EH (cell line): ENCODE results near the gene BPHL.
"Not testable (repeated sequence)": the region's sequence is repeated elsewhere in the genome, so short reads cannot be mapped to it uniquely, and the experiment has no call there.

ENCODE experiments used
- DNase-seq: peaks from one replicate; pipeline ENCODE4 v3.0.0-alpha.2; 2015; ENCODE audit warnings: low read depth

The BPHL gene

GRCh38 chr6:3122823-3123182 is 4.3 kb downstream of the BPHL start:
- DNase-seq: no peak

GRCh38 chr6:3124667-3125066 is 6.2 kb downstream of the BPHL start:
- DNase-seq: no peak

GRCh38 chr6:3125815-3126214 is 7.3 kb downstream of the BPHL start:
- DNase-seq: no peak

DNA sequence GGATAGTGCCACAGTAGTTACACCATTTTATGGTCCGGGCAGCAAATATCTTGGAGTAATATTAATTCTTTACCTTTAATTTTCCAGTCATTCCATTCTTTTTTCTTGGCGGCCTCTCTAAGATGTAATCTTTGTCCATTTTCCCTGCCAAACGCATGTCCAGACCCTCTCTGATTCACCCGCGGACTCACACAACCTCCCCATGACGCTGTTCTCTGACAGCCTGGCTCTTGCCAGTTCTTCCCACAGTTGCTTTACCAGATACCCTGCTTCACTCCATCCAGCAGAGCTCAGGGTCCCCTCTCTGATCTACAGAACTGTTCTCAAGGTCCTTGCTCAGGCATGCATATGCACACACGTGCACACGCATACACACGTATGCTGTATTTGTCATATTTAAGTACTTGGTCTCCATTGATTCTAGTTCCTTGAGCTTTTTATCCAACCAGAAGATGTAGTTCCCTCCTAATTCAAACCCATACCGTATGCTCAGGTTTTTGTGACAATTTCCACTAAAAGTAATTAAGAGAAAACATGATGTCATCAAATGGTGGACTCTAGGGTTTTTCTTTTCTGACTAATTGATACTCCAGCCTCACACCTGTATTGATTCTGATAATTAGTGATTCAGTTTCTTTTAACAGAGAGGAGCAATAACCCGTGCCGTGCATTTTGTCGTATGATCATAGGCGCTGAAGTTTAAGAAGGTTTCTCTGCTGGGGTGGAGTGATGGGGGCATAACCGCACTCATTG is 10.0 kb downstream of the BPHL start:
- no peak for DNase-seq

- no peak for DNase-seq
Measured at GRCh38 chr6:3131695-3132094, 13.2 kb downstream of the BPHL start.

DNA sequence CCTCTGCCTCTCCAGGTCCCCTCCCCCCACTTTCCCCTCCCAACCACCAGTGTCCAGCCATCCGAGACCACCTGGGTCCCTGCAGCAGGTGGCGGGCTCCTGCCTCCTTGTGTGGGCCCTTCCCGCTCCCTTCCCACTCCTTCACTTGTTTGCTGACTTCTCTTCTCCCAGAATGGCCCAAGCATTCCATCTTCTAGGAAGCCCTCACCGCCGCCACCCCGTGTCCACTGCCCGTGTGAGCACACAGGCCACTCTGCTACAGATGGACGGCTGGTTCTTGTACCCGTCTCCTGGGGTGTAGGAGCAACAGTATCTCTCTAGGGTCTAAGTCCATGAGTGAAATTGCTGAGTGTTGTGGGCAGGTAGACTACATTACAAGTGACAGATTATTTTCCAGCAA is 15.0 kb downstream of the BPHL start:
- DNase-seq: no peak

DNA sequence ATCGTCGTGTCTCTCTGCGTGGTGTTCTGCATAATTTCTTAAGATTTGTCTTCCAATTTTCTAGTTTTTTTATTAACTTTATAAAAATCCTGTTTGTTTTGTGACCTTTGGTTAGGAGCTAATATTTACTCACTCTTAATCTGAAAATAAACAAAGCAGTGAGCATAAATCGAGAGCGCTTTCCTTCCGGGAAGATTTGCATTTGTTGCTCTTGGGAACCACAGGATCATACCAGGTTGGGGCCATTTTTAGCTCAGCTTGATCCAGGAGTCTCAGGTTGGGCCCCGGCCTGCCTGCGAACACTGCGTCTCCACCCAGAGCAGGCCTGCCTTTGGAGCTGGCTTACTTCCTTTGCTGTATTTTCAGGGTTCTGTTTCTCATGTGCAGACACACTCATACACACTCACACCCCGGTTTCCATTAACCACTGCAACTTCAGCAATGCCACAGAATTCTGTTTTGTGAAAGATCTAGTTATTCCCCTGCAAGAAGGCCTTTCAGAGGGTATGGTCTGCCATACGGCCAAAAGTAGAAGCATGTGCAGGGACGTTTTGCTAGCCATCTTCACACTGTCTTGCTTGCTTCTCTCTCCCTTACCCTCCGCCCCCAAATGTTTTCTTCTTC is 17.3 kb downstream of the BPHL start:
- no peak for DNase-seq

DNA sequence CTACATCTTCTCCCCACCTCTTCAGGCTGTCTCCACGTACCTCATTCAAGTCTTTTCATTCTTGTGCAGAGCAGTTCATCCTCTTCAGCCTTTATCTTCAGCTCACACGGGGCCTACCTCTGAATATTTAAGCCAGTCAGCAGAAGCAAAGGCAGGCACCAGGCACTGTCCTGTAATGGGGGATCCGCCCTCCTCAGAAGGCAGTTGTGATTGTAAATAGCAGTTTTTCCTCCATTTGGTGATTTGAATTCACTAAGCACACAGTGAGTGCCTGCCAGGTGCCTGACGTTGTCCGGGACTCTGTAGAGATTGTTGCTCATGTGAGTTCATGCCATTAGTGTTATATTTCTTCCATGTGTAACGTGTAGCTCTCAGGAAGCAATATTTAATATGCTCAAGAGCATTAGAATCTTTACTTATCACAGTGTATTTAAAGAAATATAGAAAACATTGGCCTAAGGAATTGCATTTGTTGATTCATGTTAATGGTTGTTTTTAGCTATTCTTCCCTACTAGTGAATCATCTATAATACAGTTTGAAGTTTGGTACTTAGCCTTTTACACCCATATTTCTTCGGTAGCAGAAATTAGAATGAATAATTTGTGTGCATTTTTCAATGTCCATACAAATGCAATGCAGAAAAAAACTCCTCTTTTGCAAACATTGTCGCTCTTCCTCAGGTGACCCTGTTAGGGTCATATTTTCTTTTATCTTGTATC is 17.9 kb downstream of the BPHL start:
- DNase-seq: no peak

DNA sequence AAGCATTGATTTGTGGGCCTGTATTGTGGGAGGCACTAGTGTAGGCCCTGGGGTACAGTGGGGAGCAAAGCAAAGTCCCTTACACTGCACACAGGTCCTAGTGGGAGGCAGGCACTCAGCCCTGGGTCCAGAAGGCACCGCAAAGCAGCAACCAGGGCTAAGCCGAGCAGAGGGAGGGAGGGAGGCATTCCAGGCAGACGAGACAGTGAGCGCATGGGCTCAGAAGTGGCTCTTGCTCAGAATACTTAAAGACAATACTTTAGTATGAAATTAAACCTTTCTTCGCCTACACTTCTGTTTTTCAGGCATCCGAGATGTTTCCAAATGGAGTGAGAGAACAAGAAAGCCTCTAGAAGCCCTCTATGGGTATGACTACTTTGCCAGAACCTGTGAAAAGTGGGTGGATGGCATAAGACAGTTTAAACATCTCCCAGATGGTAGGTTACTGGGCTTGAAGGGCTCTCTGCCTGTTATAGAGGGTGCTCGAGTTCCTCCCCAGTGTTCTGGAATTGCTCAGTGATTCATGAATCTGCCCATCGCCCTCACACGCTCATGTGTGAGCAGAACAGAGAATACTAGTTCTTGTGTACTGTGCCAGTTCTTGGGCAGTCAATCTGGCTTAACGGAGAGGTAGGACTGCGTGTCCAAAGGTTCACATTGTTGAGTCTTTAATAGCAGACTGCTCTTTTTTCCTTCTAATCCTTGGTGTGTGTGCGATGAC is 18.7 kb downstream of the BPHL start:
- DNase-seq: peak; percentile 48

DNA sequence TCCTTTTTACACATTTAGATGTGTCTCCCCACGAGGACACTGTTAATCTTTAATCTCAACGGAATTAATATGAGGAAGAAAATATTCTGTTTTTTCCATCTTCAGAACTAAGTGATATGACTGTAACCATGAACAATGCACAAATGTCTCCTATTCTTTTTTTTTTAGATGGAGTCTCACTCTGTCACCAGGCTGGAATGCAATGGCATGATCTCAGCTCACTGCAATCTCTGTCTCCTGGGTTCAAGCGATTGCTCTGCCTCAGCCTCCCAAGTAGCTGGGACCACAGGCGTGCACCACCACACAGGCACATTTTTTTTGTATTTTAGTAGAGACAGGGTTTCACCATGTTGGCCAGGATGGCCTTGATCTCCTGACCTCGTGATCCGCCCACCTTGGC is 19.4 kb downstream of the BPHL start:
- DNase-seq: peak; percentile 31

- peak; percentile 50 for DNase-seq
Measured at GRCh38 chr6:3138341-3138740, 19.8 kb downstream of the BPHL start.

GRCh38 chr6:3139090-3139903 is 20.8 kb downstream of the BPHL start:
- DNase-seq: peak; percentile 86

- DNase-seq: no peak
Measured at GRCh38 chr6:3140201-3140600, 21.7 kb downstream of the BPHL start.

DNA sequence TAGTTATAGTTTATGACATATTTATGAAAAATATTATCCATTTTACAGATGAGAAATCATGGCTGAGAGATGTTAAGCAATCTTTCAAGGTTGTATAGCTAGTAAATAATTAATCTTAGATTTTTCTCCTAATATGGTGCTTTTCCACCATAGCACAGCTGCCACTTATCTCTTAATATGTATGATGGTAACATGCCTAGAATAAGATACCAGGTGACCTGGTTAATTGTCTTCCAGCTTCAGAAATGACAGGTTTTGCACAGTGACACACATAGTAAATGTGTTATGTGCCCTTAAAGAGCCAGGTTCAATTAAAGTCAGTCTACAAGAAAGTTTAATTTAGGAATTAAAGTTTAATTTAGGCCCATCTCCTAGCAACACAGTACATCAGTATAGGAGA is 24.0 kb downstream of the BPHL start:
- no peak for DNase-seq

DNA sequence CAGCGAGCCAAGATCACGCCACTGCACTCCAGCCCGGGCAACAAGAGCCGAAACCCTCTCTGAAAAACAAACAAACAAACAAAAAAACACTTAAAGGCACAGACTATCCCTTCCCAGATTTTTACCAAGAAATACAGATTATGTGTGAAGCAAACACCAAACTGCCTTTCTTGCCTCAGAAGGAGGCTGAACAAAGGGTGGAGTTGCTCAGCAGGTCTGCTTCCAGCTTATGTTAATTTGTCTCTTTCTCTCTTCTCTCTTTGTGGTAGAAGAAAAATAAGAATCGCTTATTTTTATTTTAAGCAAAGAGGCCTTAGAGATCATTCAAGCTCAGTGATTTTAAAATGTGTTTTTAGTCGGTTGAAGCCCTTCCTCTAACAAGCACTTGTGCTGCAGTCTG is 24.6 kb downstream of the BPHL start:
- no peak for DNase-seq

- no peak for DNase-seq
Measured at GRCh38 chr6:3144571-3144970, 26.1 kb downstream of the BPHL start.

GRCh38 chr6:3147914-3148757 is 29.6 kb downstream of the BPHL start:
- no peak for DNase-seq

GRCh38 chr6:3151691-3152090 is 33.2 kb downstream of the BPHL start:
- DNase-seq: no peak

DNA sequence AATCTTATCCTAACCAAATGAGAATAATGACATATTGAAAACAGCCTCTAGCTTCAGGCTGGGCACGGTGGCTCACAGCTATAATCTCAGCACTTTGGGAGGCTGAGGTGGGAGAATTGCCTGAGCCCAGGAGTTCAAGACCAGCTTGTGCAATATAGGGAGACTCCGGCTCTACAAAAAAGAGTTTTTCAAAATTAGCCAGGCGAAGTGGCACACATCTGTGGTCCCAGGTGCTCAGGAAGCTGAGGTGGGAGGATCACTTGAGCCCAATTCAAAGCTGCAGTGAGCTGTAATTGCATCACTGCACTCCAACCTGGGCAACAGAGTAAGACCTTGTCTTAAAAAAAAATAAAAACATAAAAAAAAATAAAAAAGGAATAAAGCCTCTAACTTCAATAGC is 34.2 kb downstream of the BPHL start:
- no peak for DNase-seq

DNA sequence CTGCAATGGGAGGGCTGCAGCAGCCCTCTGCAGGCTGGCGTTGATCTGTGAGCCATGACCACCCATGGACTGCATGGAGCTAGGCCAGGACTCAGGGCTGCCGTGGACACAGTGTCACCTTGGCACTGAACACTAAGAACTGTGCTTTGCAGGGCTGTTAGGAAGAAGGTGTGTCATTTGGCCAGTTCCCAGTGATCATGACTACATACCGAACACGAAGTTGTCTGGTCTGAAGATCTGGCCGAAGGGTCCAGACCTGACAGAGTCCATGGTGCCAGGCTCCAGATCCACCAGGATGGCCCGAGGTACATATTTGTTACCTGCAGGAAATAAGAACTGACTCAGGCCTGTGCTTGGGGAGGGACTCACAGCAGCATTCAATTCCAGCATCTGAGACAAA is 36.9 kb downstream of the BPHL start:
- DNase-seq: not testable (repeated sequence)
